Thoracic aorta (tissue), 2 donors: ENCODE data around the gene ADD1. TPM values are rescaled to one million over a fixed set of nuclear protein-coding genes. Genes with fewer than 3 reads are reported as not detected.

Experiments
- ATAC-seq: fragments of 150-250 bp; one replicate; pipeline ENCODE4 v1.8.0; 2017; ENCODE audit warnings: low read depth; ENCODE audit not compliant: insufficient number of reproducible peaks, low FRiP score
- DNase-seq: peaks from one replicate; pipeline ENCODE4 v3.0.0-alpha.2; 2020; ENCODE audit warnings: low spot score
- H3K27ac ChIP-seq, 2 donors: fragments of 200-600 bp; sonication (generic); 1 replicate in 1 of 2; 2 replicates in 1 of 2; pipeline ENCODE4 v1.5.1; 2016; ENCODE audit warnings: mild to moderate bottlenecking in 2 of 2, moderate library complexity in 2 of 2
- H3K27me3 ChIP-seq: fragments of 200-600 bp; sonication (generic); replicated peaks from 2 replicates; pipeline ENCODE4 v1.6.0; 2016; ENCODE audit warnings: mild to moderate bottlenecking; ENCODE audit not compliant: insufficient read depth
- H3K36me3 ChIP-seq: fragments of 200-600 bp; sonication (generic); one replicate; pipeline ENCODE4 v1.5.1; 2016
- H3K4me1 ChIP-seq, 2 donors: fragments of 200-600 bp; sonication (generic); 1 replicate in 1 of 2; 2 replicates in 1 of 2; pipeline versions ENCODE4 v1.5.1 to v1.6.0; 2016; ENCODE audit warnings: low read depth in 2 of 2, mild to moderate bottlenecking in 1 of 2; ENCODE audit not compliant: control insufficient read depth in 1 of 2
- H3K4me3 ChIP-seq: fragments of 200-600 bp; sonication (generic); 2 replicates; pipeline ENCODE4 v1.5.1; 2016; ENCODE audit warnings: mild to moderate bottlenecking
- H3K9me3 ChIP-seq: fragments of 200-600 bp; sonication (generic); 2 replicates; pipeline ENCODE4 v1.5.1; 2016
- total RNA-seq, 2 donors: library from RNA; depleted of rRNA; stranded (reverse); fragments of >200 nt; gene quantifications; one replicate each; pipeline versions ENCODE4 v1.1.0 to v1.2.3, GENCODE V29; 2016
- TF ChIP-seq, protein P1 (sequence below): fragments of 200-600 bp; sonication (generic); IDR thresholded peaks from one replicate; pipeline ENCODE4 v1.5.1; 2019; ENCODE audit warnings: antibody characterized with exemption

Gene ADD1
- total RNA-seq, 2 donors from 2014 or later: 256 to 338 TPM

DNA sequence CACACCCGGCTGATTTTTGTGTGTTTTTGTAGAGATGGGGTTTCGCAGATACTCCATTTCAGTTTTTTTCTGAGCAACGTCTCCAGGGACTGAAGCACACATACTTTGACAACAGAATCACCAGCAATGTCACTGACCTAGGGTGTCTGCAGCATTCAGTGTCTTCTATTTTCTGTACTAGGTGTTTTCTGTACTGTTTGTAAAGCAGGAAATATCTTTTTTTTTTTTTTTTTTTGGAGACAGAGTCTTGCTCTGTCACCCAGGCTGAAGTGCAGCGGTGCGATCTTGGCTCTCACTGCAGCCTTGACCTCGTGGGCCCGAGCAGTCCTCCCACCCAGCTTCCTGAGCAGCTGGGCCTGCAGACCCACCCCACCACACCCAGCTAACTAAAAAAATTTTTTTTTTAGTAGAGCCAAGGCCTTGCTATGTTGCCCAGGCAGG lies 8.9 kb downstream of the ADD1 start:
- ATAC-seq: no peak
- Histone ChIP-seq H3K27ac (peak overlapping the region in 1 of 2 donors; percentile 28), H3K36me3 (peaks cover 5% of the 10 kb centered on the region), H3K27me3 (no peaks in the 10 kb centered on the region), H3K4me3 (no peak overlapping the region), H3K9me3 (no peaks in the 10 kb centered on the region), H3K4me1 (peaks cover 43 to 59% of the 10 kb centered on the region in 2 donors)
- TF ChIP-seq, protein P1, sequence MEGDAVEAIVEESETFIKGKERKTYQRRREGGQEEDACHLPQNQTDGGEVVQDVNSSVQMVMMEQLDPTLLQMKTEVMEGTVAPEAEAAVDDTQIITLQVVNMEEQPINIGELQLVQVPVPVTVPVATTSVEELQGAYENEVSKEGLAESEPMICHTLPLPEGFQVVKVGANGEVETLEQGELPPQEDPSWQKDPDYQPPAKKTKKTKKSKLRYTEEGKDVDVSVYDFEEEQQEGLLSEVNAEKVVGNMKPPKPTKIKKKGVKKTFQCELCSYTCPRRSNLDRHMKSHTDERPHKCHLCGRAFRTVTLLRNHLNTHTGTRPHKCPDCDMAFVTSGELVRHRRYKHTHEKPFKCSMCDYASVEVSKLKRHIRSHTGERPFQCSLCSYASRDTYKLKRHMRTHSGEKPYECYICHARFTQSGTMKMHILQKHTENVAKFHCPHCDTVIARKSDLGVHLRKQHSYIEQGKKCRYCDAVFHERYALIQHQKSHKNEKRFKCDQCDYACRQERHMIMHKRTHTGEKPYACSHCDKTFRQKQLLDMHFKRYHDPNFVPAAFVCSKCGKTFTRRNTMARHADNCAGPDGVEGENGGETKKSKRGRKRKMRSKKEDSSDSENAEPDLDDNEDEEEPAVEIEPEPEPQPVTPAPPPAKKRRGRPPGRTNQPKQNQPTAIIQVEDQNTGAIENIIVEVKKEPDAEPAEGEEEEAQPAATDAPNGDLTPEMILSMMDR: no peak
- no peak for DNase-seq

DNA sequence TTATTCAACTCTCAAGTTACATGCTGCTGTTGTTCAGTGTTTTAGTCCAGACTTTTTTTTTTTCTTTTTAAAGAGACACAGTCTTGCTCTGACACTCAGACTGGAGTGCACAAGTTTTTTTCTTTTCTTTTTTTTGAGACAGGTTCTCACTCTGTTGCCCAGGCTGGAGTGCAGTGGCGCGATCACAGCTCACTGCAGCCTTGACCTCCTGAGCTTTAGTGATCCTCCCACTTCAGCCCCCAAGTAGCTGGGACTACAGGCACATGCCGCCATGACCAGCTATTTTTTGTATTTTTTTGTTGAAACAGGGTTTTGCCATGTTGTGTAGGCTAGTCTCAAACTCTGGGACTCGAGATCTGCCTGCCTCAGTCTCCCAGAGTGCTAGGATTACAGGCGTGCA lies 11.9 kb downstream of the ADD1 start:
- no peaks in the 10 kb centered on the region for H3K27me3 ChIP-seq
- DNase-seq (no peak), ATAC-seq (no peak)
- TF ChIP-seq, protein P1: no peak
- H3K36me3 ChIP-seq: peaks cover 5% of the 10 kb centered on the region
- no peak overlapping the region for H3K4me3 ChIP-seq
- peaks cover 48 to 60% of the 10 kb centered on the region in 2 donors for H3K4me1 ChIP-seq
- peak overlapping the region in 1 of 2 donors; percentile 3 for H3K27ac ChIP-seq
- no peaks in the 10 kb centered on the region for H3K9me3 ChIP-seq

DNA sequence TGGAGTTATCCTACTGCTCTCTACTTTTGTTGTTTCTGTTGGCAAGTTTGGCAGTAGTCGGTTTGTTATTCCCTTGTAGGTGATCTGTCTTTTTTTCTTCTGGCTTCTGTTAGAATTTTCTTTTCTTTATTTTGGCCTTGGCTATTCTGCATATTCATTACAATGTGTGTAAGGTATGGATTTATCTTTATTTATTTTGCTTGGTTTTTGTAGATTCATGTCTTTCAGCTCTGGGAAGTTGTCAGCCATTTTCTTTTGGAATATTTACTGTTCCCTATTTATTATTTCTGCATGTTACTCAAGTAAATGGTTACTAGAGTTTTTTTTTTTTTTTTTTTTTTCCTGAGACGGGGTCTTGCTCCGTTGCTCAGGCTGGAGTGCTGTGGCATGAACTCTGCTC lies 12.6 kb downstream of the ADD1 start:
- Histone ChIP-seq H3K27ac (no peak overlapping the region), H3K4me1 (peaks cover 51 to 64% of the 10 kb centered on the region in 2 donors)
- ATAC-seq: no peak

DNA sequence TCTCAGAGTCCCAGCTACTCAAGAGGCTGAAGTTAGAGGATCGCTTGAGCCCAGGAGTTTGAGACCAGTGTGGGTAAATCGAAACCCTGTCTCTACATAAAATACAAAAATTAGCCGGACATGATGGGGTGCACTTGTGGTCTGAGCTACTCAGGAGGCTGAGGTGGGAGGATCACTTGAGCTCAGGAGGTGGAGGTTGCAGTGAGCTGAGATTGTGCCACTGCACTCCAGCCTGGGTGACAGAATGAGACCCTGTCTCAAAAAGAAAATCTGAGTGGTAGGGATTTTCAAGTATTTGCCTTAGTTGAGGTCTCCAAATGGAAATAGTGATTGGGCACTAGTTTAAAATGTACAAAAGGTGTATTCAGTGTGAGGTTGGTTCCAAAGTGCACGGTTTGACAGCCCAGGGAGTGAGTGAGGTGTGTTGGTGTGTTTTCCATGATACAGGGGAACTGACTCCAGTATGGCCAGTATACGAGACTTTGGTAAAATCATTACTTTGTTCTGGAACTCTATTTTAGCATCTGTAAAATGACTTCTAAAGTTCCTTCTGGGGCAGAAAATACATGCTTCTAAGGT lies 13.8 kb downstream of the ADD1 start:
- Histone ChIP-seq H3K27ac (no peak overlapping the region), H3K27me3 (no peaks in the 10 kb centered on the region), H3K4me1 (peaks cover 51 to 68% of the 10 kb centered on the region in 2 donors), H3K4me3 (no peak overlapping the region), H3K9me3 (no peaks in the 10 kb centered on the region), H3K36me3 (peaks cover 5% of the 10 kb centered on the region)
- ATAC-seq (no peak), DNase-seq (no peak)
- TF ChIP-seq, protein P1: no peak

More for the DNA sequence above, 12.6 kb downstream of the ADD1 start:
- DNase-seq: no peak
- Histone ChIP-seq H3K9me3 (no peaks in the 10 kb centered on the region), H3K27me3 (no peaks in the 10 kb centered on the region), H3K36me3 (peaks cover 5% of the 10 kb centered on the region), H3K4me3 (no peak overlapping the region)
- TF ChIP-seq, protein P1: no peak

DNA sequence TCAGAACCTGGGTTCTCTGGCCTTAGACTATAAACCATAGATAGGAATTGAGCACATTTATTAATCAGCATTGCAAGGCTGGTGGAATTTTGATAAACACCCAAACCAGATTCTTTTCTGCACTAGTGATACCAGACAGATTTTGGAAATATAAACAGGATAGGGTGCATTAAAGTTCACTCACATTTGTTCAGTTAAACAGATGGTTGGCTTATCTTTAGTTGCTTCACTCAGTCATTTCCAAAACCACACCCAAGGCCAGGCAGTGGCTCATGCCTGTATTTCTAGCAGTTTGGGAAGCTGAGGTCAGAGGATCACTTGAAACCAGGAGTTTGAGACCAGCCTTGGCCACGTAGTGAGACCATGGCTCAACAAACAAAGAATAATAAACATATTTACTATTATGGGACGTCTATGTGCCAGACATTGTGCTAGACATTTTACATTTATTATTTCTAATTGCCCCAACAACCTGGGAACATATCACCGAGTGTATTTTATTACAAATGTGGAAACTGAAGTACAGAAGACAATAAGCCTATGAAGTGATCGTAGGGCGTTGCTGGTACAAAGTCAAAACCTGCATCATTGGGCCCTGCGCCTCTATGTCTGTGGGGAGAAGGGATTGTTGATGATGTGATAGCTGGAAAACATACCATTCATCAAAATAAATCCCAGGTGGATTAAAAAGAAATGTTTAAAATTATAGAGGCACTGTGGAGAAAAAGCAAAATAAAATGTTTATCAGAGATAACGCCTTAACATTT lies 15.0 kb downstream of the ADD1 start:
- H3K4me1 ChIP-seq: peaks cover 48 to 72% of the 10 kb centered on the region in 2 donors

More for the DNA sequence above, 15.0 kb downstream of the ADD1 start:
- TF ChIP-seq, protein P1: no peak
- Histone ChIP-seq H3K27me3 (no peaks in the 10 kb centered on the region), H3K27ac (peak overlapping the region in 1 of 2 donors; percentile 21), H3K4me3 (no peak overlapping the region), H3K36me3 (peaks cover 4% of the 10 kb centered on the region), H3K9me3 (no peaks in the 10 kb centered on the region)
- ATAC-seq: peak; percentile 31
- no peak for DNase-seq
